Esophagus squamous epithelium (tissue), 4 donors: ENCODE data around the gene ASXL1.

Experiments used
- POLR2A ChIP-seq, 4 donors: fragments of 450-650 bp; IDR thresholded peaks; one replicate each; pipeline ENCODE4 v1.6.1; 2017; ENCODE audit warnings: antibody characterized with exemption in 4 of 4, mild to moderate bottlenecking in 4 of 4, moderate library complexity in 3 of 4
- TF ChIP-seq, protein P1 (sequence below), 6 experiments: fragments of 450-650 bp in 4 of 6; fragments of 200-600 bp in 2 of 6; sonication (generic) in 2 of 6; IDR thresholded peaks; one replicate each; pipeline ENCODE4 v1.5.1; 2016 to 2019; ENCODE audit warnings: antibody characterized with exemption in 6 of 6, mild to moderate bottlenecking in 4 of 6, moderate library complexity in 4 of 6

DNA sequence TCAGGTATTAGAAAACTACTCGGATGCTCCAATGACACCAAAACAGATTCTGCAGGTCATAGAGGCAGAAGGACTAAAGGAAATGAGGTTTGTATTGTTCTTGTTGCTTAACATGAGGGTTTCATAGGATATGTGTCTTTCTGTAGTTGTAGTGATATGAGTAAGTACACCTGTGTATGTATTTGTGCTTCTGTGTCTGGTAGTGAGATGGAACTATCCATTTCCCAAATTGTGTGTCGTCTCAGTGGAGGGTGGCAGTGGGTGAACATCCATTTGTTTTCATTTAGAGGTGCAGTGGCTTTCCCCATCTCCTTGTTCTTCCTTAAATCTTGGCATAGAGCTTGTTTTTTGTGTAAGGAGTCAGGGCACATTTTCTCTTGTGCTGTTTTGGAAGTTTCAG, 8.2 kb downstream of the ASXL1 start:
- TF ChIP-seq, protein P1, sequence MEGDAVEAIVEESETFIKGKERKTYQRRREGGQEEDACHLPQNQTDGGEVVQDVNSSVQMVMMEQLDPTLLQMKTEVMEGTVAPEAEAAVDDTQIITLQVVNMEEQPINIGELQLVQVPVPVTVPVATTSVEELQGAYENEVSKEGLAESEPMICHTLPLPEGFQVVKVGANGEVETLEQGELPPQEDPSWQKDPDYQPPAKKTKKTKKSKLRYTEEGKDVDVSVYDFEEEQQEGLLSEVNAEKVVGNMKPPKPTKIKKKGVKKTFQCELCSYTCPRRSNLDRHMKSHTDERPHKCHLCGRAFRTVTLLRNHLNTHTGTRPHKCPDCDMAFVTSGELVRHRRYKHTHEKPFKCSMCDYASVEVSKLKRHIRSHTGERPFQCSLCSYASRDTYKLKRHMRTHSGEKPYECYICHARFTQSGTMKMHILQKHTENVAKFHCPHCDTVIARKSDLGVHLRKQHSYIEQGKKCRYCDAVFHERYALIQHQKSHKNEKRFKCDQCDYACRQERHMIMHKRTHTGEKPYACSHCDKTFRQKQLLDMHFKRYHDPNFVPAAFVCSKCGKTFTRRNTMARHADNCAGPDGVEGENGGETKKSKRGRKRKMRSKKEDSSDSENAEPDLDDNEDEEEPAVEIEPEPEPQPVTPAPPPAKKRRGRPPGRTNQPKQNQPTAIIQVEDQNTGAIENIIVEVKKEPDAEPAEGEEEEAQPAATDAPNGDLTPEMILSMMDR (IDR thresholded peaks at IDR 0.05), result no peak
- no peak for TF ChIP-seq POLR2A (IDR thresholded peaks at IDR 0.05)
